Mucosa of rectum (tissue), 2 donors: ENCODE measurements around the gene AOAH.

Source experiments
- H3K27ac ChIP-seq, 2 donors: one replicate each; pipeline ENCODE4 v1.7.0; 2013; ENCODE audit warnings: inconsistent platforms in 2 of 2, low read depth in 2 of 2, low read length in 2 of 2
- H3K27me3 ChIP-seq, 2 donors: one replicate each; pipeline ENCODE4 v1.7.0; 2013; ENCODE audit warnings: low read length in 2 of 2; ENCODE audit not compliant: control insufficient read depth in 2 of 2, insufficient read depth in 2 of 2
- H3K36me3 ChIP-seq, 2 donors: one replicate each; pipeline ENCODE4 v1.7.0; 2013; ENCODE audit warnings: low read length in 2 of 2; ENCODE audit not compliant: control insufficient read depth in 2 of 2, insufficient read depth in 2 of 2
- H3K4me1 ChIP-seq, 2 donors: one replicate each; pipeline ENCODE4 v1.7.0; 2013; ENCODE audit warnings: low read length in 2 of 2, mild to moderate bottlenecking in 1 of 2; ENCODE audit not compliant: control insufficient read depth in 2 of 2, insufficient read depth in 2 of 2
- H3K4me3 ChIP-seq, 2 donors: one replicate each; pipeline ENCODE4 v1.7.0; 2013; ENCODE audit warnings: low read length in 2 of 2
- H3K9ac ChIP-seq, 2 donors: one replicate each; pipeline ENCODE4 v1.7.0; 2013; ENCODE audit warnings: low read length in 2 of 2, low read depth in 1 of 2, mild to moderate bottlenecking in 1 of 2
- H3K9me3 ChIP-seq, 2 donors: one replicate each; pipeline ENCODE4 v1.7.0; 2013; ENCODE audit warnings: low read length in 2 of 2; ENCODE audit not compliant: control insufficient read depth in 2 of 2
- donor health status: healthy.
- donor health status: Normal muscosa, but diverticular disease.

Gene AOAH

DNA sequence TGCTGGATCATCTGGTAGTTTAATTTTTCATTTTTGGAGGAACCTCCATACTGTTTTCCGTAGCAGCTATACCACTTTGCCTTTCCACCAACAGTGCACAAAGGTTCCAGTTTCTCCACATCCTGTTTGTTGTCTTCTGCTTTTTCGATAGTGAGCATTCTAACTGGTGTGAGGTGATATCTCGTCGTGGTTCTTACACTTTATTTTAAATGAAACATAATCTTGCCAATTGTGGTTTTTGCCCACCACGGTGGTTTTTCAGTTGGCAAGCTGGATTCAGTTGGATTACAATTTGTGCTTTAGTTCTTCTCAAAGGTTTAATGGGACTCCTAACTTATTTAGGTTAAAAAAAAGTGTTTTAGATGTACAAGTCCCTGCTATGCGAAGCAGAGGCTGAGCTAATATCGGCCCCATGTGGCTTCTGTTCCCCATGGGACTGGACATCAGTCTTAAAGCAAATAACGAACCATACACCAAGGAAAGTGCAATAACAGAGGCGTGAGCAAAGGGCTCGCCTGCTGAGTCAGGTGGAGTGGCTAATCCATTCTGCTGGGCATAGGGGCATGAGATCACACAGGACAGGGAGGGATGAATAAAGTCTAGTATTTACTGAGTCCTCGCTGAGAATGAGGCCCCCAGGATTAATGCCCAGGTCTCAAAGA, 153.6 kb downstream of the AOAH start:
- H3K4me1 ChIP-seq, result no peaks in the 10 kb centered on the region
- H3K9me3 ChIP-seq, result no peaks in the 10 kb centered on the region
- H3K27ac ChIP-seq, result no peak overlapping the region
- H3K27me3 ChIP-seq, result no peaks in the 10 kb centered on the region
- no peak overlapping the region for H3K4me3 ChIP-seq
- no peaks in the 10 kb centered on the region for H3K36me3 ChIP-seq
- H3K9ac ChIP-seq, result no peak overlapping the region

GRCh38 chr7:36568452-36568849, 155.8 kb downstream of the AOAH start:
- H3K4me3 ChIP-seq, result no peak overlapping the region
- no peak overlapping the region for H3K27ac ChIP-seq
- H3K9ac ChIP-seq, result no peak overlapping the region
- no peaks in the 10 kb centered on the region for H3K36me3 ChIP-seq
- H3K27me3 ChIP-seq, result no peaks in the 10 kb centered on the region
- no peaks in the 10 kb centered on the region for H3K4me1 ChIP-seq
- no peaks in the 10 kb centered on the region for H3K9me3 ChIP-seq

GRCh38 chr7:36567699-36568451, 156.4 kb downstream of the AOAH start:
- H3K27ac ChIP-seq, result no peak overlapping the region
- H3K9me3 ChIP-seq, result no peaks in the 10 kb centered on the region
- H3K27me3 ChIP-seq, result no peaks in the 10 kb centered on the region
- no peaks in the 10 kb centered on the region for H3K36me3 ChIP-seq
- no peaks in the 10 kb centered on the region for H3K4me1 ChIP-seq
- H3K4me3 ChIP-seq, result no peak overlapping the region
- no peak overlapping the region for H3K9ac ChIP-seq

GRCh38 chr7:36565792-36566356, 158.4 kb downstream of the AOAH start:
- Histone ChIP-seq H3K4me3 (no peak overlapping the region), H3K27me3 (no peaks in the 10 kb centered on the region), H3K36me3 (no peaks in the 10 kb centered on the region), H3K9ac (no peak overlapping the region), H3K4me1 (no peaks in the 10 kb centered on the region), H3K27ac (no peak overlapping the region), H3K9me3 (no peaks in the 10 kb centered on the region)

- no peaks in the 10 kb centered on the region for H3K4me1 ChIP-seq
- H3K4me3 ChIP-seq, result no peak overlapping the region
- no peaks in the 10 kb centered on the region for H3K36me3 ChIP-seq
- no peaks in the 10 kb centered on the region for H3K9me3 ChIP-seq
- H3K27me3 ChIP-seq, result no peaks in the 10 kb centered on the region
- H3K27ac ChIP-seq, result no peak overlapping the region
- no peak overlapping the region for H3K9ac ChIP-seq
Measured at GRCh38 chr7:36564489-36564888, 159.8 kb downstream of the AOAH start.

- Histone ChIP-seq H3K4me3 (no peak overlapping the region), H3K4me1 (no peaks in the 10 kb centered on the region), H3K36me3 (no peaks in the 10 kb centered on the region), H3K9me3 (no peaks in the 10 kb centered on the region), H3K27ac (no peak overlapping the region), H3K9ac (no peak overlapping the region), H3K27me3 (no peaks in the 10 kb centered on the region)
Measured at GRCh38 chr7:36563706-36564327, 160.5 kb downstream of the AOAH start.

- H3K36me3 ChIP-seq, result no peaks in the 10 kb centered on the region
- H3K27me3 ChIP-seq, result no peaks in the 10 kb centered on the region
- no peaks in the 10 kb centered on the region for H3K9me3 ChIP-seq
- H3K4me3 ChIP-seq, result no peak overlapping the region
- H3K9ac ChIP-seq, result no peak overlapping the region
- H3K4me1 ChIP-seq, result no peaks in the 10 kb centered on the region
- no peak overlapping the region for H3K27ac ChIP-seq
Measured at GRCh38 chr7:36562121-36562520, 162.2 kb downstream of the AOAH start.

- Histone ChIP-seq H3K4me3 (no peak overlapping the region), H3K9ac (no peak overlapping the region), H3K36me3 (no peaks in the 10 kb centered on the region), H3K27ac (no peak overlapping the region), H3K4me1 (no peaks in the 10 kb centered on the region), H3K27me3 (no peaks in the 10 kb centered on the region), H3K9me3 (no peaks in the 10 kb centered on the region)
Measured at GRCh38 chr7:36549029-36549428, 175.3 kb downstream of the AOAH start.

DNA sequence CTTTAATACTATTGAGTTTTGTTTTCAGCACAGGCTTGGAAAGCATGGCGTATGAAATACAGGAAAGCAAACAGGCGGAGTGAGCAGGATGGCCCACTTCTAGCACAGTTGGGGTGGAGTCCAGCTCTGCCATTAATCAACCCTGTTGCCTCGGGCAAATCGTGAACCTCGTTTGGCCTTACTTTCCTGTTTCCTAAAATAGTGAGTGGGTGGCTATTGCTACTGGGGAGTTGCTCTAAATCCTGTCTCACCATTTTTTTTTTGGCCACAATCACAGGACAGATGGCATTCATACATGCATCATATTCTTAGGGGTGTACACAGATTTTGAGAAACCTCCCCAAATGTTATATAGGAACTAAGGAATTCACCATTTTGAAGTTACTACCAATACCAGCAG, 176.9 kb downstream of the AOAH start:
- Histone ChIP-seq H3K36me3 (no peaks in the 10 kb centered on the region), H3K4me1 (no peaks in the 10 kb centered on the region)

DNA sequence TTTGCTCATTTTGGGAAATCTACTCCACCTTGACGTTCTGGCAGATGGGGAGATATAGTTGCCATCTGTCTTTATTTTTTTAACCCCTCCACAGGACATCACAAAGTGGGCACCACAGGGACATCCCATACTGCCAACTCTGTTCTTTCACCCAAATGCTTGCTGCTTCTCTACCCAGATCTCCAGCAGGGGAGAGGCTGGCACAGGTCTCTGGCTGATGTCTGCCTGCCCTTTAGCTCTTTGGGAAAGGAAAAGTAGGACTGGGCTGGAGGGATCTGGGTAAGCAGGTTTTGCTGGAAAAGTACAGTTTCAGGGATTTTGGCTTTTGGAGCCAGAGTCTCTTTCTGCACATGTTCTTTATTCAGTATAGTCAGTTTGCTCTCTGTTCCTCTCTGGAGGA, 178.0 kb downstream of the AOAH start:
- Histone ChIP-seq H3K27me3 (no peaks in the 10 kb centered on the region), H3K4me1 (no peaks in the 10 kb centered on the region), H3K36me3 (no peaks in the 10 kb centered on the region), H3K4me3 (no peak overlapping the region), H3K27ac (no peak overlapping the region), H3K9me3 (no peaks in the 10 kb centered on the region), H3K9ac (no peak overlapping the region)

More for the DNA sequence above, 176.9 kb downstream of the AOAH start:
- H3K4me3 ChIP-seq, result no peak overlapping the region
- no peak overlapping the region for H3K27ac ChIP-seq
- H3K9me3 ChIP-seq, result no peaks in the 10 kb centered on the region
- H3K27me3 ChIP-seq, result no peaks in the 10 kb centered on the region
- H3K9ac ChIP-seq, result no peak overlapping the region
